ENCODE measurements around the gene ANKRD44.
A peak's percentile ranks its signal among the peaks of the same experiment; 100 is the strongest.

Gene ANKRD44

GRCh38 chr2:197322143-197322542 lies 11.6 kb upstream of the ANKRD44 start:
- DNase-seq (ENCODE audit: low spot score) = no peak

- DNase-seq (ENCODE audit: low spot score) = no peak
These were observed 4.8 kb upstream of the ANKRD44 start for GRCh38 chr2:197315371-197315770.

- DNase-seq (ENCODE audit: low spot score) = no peak
These were observed 1.6 kb upstream of the ANKRD44 start for GRCh38 chr2:197312186-197312585.

- no peak for DNase-seq (ENCODE audit: low spot score)
These were observed 947 bp upstream of the ANKRD44 start for GRCh38 chr2:197311421-197312033.

- DNase-seq (ENCODE audit: low spot score) = no peak
These were observed 424 bp upstream of the ANKRD44 start for GRCh38 chr2:197310987-197311420.

- peak; percentile 77 for DNase-seq (ENCODE audit: low spot score)
These were observed 819 bp downstream of the ANKRD44 start for GRCh38 chr2:197309691-197310231.

- DNase-seq (ENCODE audit: low spot score) = no peak
These were observed 1.4 kb downstream of the ANKRD44 start for GRCh38 chr2:197308996-197309690.

- DNase-seq (ENCODE audit: low spot score) = no peak
These were observed 2.0 kb downstream of the ANKRD44 start for GRCh38 chr2:197308585-197308984.

- peak; percentile 82 for DNase-seq (ENCODE audit: low spot score)
These were observed 2.6 kb downstream of the ANKRD44 start for GRCh38 chr2:197307933-197308521.

GRCh38 chr2:197307236-197307932 lies 3.2 kb downstream of the ANKRD44 start:
- no peak for DNase-seq (ENCODE audit: low spot score)

- DNase-seq (ENCODE audit: low spot score) = peak; percentile 48
These were observed 3.9 kb downstream of the ANKRD44 start for GRCh38 chr2:197306696-197307040.

GRCh38 chr2:197306024-197306695 lies 4.4 kb downstream of the ANKRD44 start:
- DNase-seq (ENCODE audit: low spot score) = no peak

- DNase-seq (ENCODE audit: low spot score) = no peak
These were observed 6.0 kb downstream of the ANKRD44 start for GRCh38 chr2:197304556-197305011.

- DNase-seq (ENCODE audit: low spot score) = peak; percentile 49
These were observed 10.4 kb downstream of the ANKRD44 start for GRCh38 chr2:197300139-197300538.

GRCh38 chr2:197298609-197299008 lies 12.0 kb downstream of the ANKRD44 start:
- no peak for DNase-seq (ENCODE audit: low spot score)

- DNase-seq (ENCODE audit: low spot score) = no peak
These were observed 12.7 kb downstream of the ANKRD44 start for GRCh38 chr2:197297772-197298318.

- no peak for DNase-seq (ENCODE audit: low spot score)
These were observed 13.3 kb downstream of the ANKRD44 start for GRCh38 chr2:197297266-197297665.

- DNase-seq (ENCODE audit: low spot score) = no peak
These were observed 13.7 kb downstream of the ANKRD44 start for GRCh38 chr2:197296835-197297234.

- DNase-seq (ENCODE audit: low spot score) = peak; percentile 54
These were observed 16.3 kb downstream of the ANKRD44 start for GRCh38 chr2:197294260-197294659.

- peak; percentile 55 for DNase-seq (ENCODE audit: low spot score)
These were observed 17.1 kb downstream of the ANKRD44 start for GRCh38 chr2:197293252-197294007.

- DNase-seq (ENCODE audit: low spot score) = no peak
These were observed 18.0 kb downstream of the ANKRD44 start for GRCh38 chr2:197292619-197293018.

All from CD4-positive, alpha-beta T cell treated with Interleukin-2 at 100 ng/mL for 4 hours (primary cell).